Measurements from ENCODE around the gene C19orf53. TPM values are rescaled to one million over a fixed set of nuclear protein-coding genes. Genes with fewer than 3 reads are reported as not detected.

Gene C19orf53
- total and polyA plus RNA-seq, 2 experiments from 2014 or later = 104 to 401 TPM

DNA sequence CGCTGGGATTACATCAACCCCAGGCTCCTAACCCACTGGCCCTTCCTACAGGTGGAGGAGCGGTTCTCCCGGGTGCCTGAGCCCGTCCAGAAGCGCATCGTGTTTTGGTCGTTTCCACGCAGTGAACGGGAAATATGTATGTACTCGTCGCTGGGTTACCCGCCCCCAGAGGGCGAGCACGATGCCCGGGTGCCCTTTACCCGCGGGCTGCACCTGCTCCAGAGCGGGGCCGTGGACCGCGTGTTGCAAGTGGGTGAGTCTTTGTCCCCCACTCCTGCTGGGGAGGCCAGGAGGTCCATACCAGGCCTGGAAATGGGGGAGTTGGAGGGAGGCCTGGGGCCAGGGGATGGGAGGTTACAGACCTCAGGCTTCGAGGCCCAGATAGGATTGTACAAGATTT lies 25.4 kb downstream of the C19orf53 start:
- H3K27ac ChIP-seq (ENCODE audit: low read depth) = no peak overlapping the region
- H3K27ac Mint-ChIP-seq = no peak overlapping the region
- peaks cover 12% of the 10 kb centered on the region for H3K79me2 ChIP-seq (replicated peaks; ENCODE audit: insufficient read depth)
- no peaks in the 10 kb centered on the region for H3K9me3 Mint-ChIP-seq
- peaks cover 17% of the 10 kb centered on the region for H3K36me3 Mint-ChIP-seq (ENCODE audit: low read depth)
- no peaks in the 10 kb centered on the region for H3K27me3 ChIP-seq (ENCODE audit: insufficient read depth)
- no peak overlapping the region for H3K4me3 Mint-ChIP-seq
- H3K4me2 ChIP-seq = no peak overlapping the region
- H3K27me3 Mint-ChIP-seq (ENCODE audit: insufficient read depth, low read depth, poor library complexity) = peaks cover 4% of the 10 kb centered on the region
- no peaks in the 10 kb centered on the region for H3K9me2 ChIP-seq (ENCODE audit: insufficient read depth)
- H3F3A ChIP-seq (replicated peaks; ENCODE audit: low read depth) = 0 out of 2 replicates have a peak, but pooled peaks cover 5% of the 10 kb centered on the region
- H2AFZ ChIP-seq = no peak overlapping the region
- H4K20me1 ChIP-seq (replicated peaks; ENCODE audit: insufficient read depth) = no peaks in the 10 kb centered on the region; the same call in 1 of the 2 replicates
- DNase-seq (ENCODE audit: low spot score) (no peak), ATAC-seq (no peak)
- H3K4me1 ChIP-seq (ENCODE audit: insufficient read depth) = peaks cover 11% of the 10 kb centered on the region; the same call in 1 of the 2 replicates
- peaks cover 1% of the 10 kb centered on the region; the same call in 1 of the 3 replicates for H3K4me1 Mint-ChIP-seq
- TF ChIP-seq, protein P1, sequence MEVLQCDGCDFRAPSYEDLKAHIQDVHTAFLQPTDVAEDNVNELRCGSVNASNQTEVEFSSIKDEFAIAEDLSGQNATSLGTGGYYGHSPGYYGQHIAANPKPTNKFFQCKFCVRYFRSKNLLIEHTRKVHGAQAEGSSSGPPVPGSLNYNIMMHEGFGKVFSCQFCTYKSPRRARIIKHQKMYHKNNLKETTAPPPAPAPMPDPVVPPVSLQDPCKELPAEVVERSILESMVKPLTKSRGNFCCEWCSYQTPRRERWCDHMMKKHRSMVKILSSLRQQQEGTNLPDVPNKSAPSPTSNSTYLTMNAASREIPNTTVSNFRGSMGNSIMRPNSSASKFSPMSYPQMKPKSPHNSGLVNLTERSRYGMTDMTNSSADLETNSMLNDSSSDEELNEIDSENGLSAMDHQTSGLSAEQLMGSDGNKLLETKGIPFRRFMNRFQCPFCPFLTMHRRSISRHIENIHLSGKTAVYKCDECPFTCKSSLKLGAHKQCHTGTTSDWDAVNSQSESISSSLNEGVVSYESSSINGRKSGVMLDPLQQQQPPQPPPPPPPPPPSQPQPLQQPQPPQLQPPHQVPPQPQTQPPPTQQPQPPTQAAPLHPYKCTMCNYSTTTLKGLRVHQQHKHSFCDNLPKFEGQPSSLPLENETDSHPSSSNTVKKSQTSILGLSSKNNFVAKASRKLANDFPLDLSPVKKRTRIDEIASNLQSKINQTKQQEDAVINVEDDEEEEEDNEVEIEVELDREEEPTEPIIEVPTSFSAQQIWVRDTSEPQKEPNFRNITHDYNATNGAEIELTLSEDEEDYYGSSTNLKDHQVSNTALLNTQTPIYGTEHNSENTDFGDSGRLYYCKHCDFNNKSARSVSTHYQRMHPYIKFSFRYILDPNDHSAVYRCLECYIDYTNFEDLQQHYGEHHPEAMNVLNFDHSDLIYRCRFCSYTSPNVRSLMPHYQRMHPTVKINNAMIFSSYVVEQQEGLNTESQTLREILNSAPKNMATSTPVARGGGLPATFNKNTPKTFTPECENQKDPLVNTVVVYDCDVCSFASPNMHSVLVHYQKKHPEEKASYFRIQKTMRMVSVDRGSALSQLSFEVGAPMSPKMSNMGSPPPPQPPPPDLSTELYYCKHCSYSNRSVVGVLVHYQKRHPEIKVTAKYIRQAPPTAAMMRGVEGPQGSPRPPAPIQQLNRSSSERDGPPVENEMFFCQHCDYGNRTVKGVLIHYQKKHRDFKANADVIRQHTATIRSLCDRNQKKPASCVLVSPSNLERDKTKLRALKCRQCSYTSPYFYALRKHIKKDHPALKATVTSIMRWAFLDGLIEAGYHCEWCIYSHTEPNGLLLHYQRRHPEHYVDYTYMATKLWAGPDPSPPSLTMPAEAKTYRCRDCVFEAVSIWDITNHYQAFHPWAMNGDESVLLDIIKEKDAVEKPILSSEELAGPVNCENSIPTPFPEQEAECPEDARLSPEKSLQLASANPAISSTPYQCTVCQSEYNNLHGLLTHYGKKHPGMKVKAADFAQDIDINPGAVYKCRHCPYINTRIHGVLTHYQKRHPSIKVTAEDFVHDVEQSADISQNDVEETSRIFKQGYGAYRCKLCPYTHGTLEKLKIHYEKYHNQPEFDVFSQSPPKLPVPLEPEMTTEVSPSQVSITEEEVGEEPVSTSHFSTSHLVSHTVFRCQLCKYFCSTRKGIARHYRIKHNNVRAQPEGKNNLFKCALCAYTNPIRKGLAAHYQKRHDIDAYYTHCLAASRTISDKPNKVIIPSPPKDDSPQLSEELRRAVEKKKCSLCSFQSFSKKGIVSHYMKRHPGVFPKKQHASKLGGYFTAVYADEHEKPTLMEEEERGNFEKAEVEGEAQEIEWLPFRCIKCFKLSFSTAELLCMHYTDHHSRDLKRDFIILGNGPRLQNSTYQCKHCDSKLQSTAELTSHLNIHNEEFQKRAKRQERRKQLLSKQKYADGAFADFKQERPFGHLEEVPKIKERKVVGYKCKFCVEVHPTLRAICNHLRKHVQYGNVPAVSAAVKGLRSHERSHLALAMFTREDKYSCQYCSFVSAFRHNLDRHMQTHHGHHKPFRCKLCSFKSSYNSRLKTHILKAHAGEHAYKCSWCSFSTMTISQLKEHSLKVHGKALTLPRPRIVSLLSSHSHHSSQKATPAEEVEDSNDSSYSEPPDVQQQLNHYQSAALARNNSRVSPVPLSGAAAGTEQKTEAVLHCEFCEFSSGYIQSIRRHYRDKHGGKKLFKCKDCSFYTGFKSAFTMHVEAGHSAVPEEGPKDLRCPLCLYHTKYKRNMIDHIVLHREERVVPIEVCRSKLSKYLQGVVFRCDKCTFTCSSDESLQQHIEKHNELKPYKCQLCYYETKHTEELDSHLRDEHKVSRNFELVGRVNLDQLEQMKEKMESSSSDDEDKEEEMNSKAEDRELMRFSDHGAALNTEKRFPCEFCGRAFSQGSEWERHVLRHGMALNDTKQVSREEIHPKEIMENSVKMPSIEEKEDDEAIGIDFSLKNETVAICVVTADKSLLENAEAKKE (CRISPR knock-in tag; IDR thresholded peaks at IDR 0.05) = no peak
- TF ChIP-seq EZH2 (IDR thresholded peaks at IDR 0.05; ENCODE audit: low read depth, unreplicated experiment) (no peak), ZNF114 (CRISPR knock-in tag; IDR thresholded peaks at IDR 0.05) (no peak), ZNF331 (CRISPR knock-in tag; IDR thresholded peaks at IDR 0.05; ENCODE audit: low read depth) (no peak), STAT1 (IDR thresholded peaks at IDR 0.05; ENCODE audit: unreplicated experiment) (no peak), NANOG (IDR thresholded peaks at IDR 0.05; ENCODE audit: borderline replicate concordance) (no peak)
- TF ChIP-seq, protein P2, sequence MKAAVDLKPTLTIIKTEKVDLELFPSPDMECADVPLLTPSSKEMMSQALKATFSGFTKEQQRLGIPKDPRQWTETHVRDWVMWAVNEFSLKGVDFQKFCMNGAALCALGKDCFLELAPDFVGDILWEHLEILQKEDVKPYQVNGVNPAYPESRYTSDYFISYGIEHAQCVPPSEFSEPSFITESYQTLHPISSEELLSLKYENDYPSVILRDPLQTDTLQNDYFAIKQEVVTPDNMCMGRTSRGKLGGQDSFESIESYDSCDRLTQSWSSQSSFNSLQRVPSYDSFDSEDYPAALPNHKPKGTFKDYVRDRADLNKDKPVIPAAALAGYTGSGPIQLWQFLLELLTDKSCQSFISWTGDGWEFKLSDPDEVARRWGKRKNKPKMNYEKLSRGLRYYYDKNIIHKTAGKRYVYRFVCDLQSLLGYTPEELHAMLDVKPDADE (IDR thresholded peaks at IDR 0.05) = no peak
- TF ChIP-seq, protein P3, sequence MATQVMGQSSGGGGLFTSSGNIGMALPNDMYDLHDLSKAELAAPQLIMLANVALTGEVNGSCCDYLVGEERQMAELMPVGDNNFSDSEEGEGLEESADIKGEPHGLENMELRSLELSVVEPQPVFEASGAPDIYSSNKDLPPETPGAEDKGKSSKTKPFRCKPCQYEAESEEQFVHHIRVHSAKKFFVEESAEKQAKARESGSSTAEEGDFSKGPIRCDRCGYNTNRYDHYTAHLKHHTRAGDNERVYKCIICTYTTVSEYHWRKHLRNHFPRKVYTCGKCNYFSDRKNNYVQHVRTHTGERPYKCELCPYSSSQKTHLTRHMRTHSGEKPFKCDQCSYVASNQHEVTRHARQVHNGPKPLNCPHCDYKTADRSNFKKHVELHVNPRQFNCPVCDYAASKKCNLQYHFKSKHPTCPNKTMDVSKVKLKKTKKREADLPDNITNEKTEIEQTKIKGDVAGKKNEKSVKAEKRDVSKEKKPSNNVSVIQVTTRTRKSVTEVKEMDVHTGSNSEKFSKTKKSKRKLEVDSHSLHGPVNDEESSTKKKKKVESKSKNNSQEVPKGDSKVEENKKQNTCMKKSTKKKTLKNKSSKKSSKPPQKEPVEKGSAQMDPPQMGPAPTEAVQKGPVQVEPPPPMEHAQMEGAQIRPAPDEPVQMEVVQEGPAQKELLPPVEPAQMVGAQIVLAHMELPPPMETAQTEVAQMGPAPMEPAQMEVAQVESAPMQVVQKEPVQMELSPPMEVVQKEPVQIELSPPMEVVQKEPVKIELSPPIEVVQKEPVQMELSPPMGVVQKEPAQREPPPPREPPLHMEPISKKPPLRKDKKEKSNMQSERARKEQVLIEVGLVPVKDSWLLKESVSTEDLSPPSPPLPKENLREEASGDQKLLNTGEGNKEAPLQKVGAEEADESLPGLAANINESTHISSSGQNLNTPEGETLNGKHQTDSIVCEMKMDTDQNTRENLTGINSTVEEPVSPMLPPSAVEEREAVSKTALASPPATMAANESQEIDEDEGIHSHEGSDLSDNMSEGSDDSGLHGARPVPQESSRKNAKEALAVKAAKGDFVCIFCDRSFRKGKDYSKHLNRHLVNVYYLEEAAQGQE (IDR thresholded peaks at IDR 0.05; ENCODE audit: unreplicated experiment) = no peak
- H3K4me3 ChIP-seq = no peak overlapping the region
- H3K36me3 ChIP-seq (ENCODE audit: insufficient read depth) = no peaks in the 10 kb centered on the region

All from GM23338 (cell line).